NCI-H774 (cell line): Measurements from ENCODE around the gene MYRFL.
A peak's percentile ranks its signal among the peaks of the same experiment; 100 is the strongest.

Source experiments
- DNase-seq: peaks from one replicate; lab custom pipeline; 2025; lab: John Stamatoyannopoulos, UW

Gene MYRFL

GRCh38 chr12:69897744-69898143 lies 72.7 kb downstream of the MYRFL start:
- DNase-seq = no peak

DNA sequence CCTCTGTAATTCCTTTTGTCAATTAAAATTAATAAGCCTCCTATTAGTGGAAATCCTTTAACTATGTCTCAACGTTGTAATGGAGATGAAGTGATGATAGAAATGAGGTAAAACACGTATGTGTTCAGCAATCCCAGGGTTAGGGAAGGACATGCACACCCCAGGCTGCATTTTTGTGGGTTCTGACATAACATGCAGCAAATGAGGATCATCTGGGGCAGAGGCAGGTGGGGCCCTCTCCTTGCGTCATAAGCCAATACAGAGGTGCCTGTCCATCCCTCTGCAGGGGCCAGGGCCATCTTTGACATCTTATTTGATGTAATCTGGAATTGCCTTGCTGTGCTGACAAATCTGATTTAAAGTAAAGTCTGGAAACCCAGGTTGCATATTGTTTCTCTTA lies 73.2 kb downstream of the MYRFL start:
- DNase-seq = no peak

DNA sequence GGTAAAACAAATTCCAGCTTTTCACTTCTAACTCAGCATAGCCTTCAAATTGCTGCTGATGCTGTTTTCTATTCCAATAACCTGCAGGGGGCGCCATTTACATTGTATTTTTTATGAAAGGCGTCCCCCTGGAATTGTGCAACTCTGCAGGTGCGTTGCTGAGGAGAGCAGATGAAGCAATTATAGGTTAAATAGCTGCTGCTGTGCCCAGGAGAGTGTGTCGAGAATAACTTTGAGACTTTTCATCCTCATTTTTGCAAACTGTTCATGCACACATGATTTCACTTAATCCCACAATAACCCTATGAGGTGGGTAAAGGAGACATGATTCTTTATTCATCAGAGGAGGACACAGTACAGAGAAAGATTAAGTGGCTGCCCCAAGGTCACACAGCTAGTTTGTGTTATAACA lies 75.7 kb downstream of the MYRFL start:
- DNase-seq = peak; percentile 94

GRCh38 chr12:69901221-69901905 lies 76.3 kb downstream of the MYRFL start:
- no peak for DNase-seq

- DNase-seq = no peak
These were observed 78.5 kb downstream of the MYRFL start for GRCh38 chr12:69903548-69903947.

DNA sequence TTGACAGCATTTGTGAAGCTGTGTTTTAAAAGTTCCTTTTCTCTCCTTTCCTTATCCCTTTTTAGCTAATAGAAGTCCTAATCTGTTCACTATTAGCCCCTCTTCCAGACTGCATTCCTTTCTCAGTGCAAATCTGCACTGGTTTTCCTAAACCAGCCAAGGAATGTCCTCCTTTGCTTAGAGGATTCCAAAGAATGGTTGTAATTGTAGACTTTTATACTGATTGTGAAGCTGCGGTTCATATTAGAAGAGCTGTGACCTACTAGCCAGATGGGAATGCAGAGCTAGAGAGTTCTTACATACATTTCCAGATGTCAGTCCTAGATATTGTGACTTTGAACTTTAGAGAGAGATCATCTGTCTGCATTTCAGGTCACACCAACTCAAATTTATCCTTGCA lies 79.8 kb downstream of the MYRFL start:
- no peak for DNase-seq

GRCh38 chr12:69905801-69906200 lies 80.8 kb downstream of the MYRFL start:
- no peak for DNase-seq

DNA sequence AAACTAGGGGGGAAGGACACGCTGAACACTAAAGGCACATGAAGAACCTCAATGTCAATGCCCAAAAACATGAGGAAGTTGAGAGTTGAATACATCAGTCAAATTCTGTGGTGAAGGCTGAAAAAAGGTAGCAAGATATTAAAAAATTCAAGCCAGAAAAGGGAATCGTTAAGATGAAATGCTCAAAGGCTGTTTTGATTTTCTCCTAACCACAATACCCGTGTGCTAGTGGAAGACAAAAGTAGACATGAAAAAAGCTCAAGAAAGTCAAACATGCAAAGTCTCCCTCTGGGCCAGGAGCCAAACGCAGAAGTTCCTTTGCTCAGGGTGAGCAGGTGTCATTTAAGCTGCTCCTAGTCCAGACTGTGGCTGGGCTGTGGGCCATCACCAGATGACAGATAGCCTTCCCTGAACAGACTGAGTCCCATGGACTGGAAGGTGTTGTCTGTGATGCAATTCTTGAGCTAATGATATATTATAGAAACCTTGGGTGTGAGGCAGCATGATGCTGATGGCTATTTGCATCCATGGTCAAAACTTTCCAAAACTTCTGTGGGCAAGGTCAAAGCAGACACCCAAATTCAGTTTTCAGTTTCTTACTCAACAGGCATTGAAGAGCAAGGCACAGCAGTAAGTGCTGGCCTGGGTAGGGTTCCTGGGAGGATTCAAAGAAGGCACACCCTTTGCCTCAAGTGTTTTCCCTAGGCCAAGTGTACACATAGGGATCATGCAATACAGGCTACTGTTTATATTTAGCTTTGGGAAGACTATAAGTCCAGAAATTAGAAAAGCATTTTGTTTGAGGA lies 81.6 kb downstream of the MYRFL start:
- DNase-seq = no peak

DNA sequence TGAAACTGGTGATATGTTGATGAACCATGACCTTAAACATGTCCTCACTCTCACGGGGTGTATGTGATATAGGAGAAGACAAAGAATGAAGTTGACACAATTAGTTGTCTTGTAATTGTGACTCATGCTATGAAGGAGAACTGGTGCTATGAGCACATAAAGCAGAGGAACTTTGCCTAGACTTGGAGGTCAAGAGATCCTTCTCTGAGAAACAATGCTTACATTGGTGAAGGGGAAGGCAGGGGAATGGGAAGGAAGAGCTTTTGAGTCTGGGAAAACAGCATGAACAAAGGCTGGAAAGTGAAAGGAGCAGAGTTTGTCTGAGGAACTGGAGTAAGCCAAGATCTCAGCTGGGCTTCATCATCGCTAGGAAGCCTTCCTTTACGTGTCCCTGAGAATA lies 83.2 kb downstream of the MYRFL start:
- no peak for DNase-seq

GRCh38 chr12:69910694-69911093 lies 85.7 kb downstream of the MYRFL start:
- no peak for DNase-seq

GRCh38 chr12:69913526-69913925 lies 88.5 kb downstream of the MYRFL start:
- no peak for DNase-seq

GRCh38 chr12:69915964-69916363 lies 90.9 kb downstream of the MYRFL start:
- no peak for DNase-seq

GRCh38 chr12:69916544-69917235 lies 91.7 kb downstream of the MYRFL start:
- no peak for DNase-seq

DNA sequence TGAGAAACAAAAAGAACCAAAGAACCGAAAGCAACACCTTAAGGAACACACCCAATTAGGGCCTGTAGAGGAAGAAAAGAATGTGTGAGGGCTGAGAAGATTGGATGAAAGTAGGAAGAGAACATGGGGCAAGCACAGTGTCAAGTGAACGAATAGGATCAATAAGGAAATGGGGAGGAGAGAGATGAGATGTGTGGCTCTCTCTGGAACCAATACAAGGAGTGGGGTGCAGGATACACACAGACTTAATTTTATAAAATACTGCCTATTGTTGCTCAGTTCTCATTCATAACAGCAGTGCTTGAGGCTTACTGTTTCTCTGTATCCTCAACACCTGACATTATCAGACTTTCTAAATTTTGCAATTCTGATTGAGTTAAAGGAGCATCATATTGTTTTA lies 93.3 kb downstream of the MYRFL start:
- no peak for DNase-seq

DNA sequence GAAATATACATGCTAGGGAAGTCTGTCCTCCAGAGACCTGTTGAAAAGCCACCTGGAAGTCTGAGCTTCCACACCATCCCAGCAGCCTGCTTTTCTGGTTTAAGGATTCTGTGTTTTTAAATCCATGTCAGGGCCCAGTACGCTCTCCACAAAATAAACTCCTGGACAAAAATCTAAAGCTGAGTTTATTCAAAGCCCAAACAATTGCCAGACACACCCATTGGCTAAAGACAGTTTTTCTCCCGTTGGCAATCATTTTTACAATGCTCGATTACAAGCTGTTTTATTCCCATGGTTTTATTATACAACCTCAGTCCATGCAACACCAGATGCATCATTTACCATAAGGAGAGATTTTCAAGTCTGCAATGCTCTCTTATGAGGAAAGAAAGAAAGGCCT lies 94.5 kb downstream of the MYRFL start:
- DNase-seq = no peak

- DNase-seq = peak; percentile 53
These were observed 96.8 kb downstream of the MYRFL start for GRCh38 chr12:69921831-69922230.

DNA sequence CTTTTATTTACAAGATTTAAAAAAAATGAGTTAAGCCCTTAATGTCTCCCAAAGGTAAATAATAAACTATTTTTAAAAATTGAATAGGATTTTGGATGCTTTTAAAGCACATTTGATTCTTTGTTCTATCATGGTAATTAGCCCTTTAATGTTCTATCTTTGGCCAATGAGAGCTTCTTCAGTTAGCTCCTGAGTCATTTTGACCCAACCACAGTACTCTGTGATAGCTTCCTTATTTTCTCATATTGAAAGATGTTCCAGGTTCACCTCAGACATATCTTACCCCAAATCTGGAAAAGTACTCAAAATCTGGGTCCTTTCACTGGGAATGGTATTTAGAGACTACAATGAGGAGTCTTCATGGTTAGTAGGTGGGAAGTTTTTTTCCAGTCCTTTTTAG lies 98.0 kb downstream of the MYRFL start:
- DNase-seq = no peak

DNA sequence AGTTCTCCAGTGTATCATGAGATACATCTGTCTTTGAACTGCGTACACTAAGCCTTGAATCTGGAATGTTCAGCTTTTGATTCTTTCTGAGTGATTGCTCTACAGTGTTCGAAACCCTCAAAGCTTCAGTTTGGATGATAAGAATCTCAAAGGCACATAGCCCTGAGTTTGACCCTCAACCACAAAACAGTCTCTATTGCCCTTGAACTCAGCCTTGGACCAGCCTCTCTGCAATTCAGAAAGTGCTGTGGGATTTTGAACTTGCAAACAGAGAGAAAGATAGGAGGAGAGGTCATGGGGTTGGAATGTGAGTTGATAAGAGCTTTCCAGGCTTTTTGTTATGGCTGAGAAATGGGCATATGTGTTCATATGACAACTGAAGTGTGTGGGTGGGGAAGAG lies 100.3 kb downstream of the MYRFL start:
- no peak for DNase-seq

DNA sequence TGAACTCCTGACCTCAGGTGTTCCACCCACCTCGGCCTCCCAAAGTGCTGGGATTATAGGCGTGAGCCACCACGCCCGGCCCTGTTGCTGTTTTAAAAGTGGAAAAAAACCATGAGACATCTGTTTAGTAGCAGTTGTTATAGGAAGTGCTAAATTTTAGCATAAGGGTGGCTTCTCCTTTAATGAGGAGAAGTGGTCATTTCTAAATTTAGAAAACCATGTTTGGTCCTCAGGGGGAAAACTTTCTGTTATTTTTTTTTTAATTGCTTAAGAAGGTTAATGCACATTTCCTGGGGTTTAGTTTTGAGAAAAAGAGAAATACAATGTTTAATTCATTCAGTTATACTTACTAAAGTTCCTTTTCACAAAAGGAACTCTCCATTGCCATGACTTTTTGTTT lies 102.1 kb downstream of the MYRFL start:
- no peak for DNase-seq

DNA sequence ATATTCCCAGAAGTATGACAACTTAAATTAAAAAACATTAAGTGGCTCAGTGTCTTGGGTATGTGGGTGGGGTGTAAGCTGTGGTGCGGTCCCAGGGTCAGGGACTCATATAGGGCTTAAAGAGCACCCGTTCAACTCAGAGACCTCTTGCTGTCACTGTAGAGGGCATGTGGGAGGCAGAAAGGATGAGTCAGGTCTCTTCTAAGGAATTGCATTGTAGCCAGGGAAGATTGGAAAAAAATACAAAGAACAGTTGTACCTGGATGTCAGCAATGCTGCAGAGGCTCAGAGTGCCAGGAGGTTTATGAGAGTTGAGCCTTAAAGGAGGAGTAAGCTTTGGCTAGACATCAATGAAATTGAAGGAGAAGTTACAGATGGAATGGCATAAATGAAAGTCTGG lies 104.1 kb downstream of the MYRFL start:
- no peak for DNase-seq

DNA sequence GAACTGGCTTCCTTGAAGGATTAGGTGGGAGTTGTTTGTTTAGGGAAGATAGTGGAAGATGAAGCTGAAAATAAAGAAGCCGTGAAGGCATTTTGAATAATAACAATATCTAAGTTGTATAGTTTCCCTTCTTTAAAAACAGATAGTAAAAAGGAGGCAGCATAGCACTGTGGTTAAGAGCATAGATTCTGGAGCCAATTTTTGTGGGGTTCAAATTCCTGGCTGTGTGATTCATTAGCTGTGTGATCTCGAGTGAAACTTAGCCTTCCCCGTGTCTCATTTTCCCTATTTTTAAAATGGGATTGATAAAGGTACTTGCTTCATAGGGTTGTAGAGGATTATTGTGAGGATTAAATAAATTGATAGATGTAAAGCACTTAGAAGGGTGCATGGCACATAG lies 104.5 kb downstream of the MYRFL start:
- DNase-seq = no peak

DNA sequence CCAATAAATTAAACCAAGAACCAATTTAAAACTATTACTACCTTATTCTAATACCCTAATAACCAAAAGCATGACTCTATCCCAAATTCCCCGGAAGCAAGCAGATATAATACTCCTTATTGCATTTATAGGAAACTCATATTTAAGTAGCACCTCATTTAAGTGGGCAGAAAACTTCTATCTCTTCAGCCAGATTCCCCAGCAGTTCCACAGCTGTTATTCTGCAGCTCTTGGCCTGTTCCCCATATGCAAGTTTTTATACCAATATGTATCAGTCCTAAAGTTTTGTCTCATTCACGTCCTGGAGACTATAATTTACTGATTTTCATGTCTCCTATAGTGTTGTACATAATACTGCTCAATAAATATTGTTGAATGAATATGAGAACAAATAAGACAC lies 106.5 kb downstream of the MYRFL start:
- no peak for DNase-seq

DNA sequence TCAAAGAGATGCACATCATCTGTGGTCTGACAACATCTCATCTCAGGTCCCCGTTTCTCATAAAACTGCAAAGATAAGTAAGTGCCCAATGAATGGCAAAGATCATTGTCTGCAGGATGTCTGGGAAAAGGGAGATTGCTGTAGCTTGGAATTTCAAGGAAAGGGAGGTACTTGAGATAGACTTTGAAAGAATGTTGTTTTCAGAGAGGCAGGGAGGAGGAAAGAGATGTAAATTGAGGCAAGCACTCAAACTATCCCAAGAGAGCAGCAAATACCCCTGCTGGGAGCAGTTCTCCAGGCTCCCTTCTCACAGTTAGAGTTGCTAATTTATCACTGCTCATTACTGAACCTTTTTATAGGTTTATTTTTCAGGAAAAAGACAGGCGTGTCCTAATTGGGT lies 107.1 kb downstream of the MYRFL start:
- no peak for DNase-seq
